Neural cell (in vitro differentiated cells): ENCODE results near the gene GPRIN3.

ENCODE experiments used
- CTCF ChIP-seq: fragments of 450-650 bp; IDR thresholded peaks from 2 replicates; pipeline ENCODE4 v1.5.1; 2014; ENCODE audit warnings: antibody characterized with exemption, mild to moderate bottlenecking, moderate library complexity; ENCODE audit not compliant: poor library complexity, severe bottlenecking
- RAD21 ChIP-seq: fragments of 450-650 bp; conservative IDR thresholded peaks from 2 replicates; pipeline ENCODE4 v1.6.1; 2014; ENCODE audit warnings: antibody characterized with exemption, mild to moderate bottlenecking, moderate library complexity
- SMC3 ChIP-seq: fragments of 450-650 bp; conservative IDR thresholded peaks from 2 replicates; pipeline ENCODE4 v1.6.1; 2014; ENCODE audit warnings: antibody characterized with exemption, mild to moderate bottlenecking, moderate library complexity; ENCODE audit not compliant: poor library complexity

- TF ChIP-seq CTCF: no peak
- no peak for TF ChIP-seq SMC3
- no peak for TF ChIP-seq RAD21
Observed at GRCh38 chr4:89300060-89300459, 7.5 kb downstream of the GPRIN3 start.
